GM12878 (cell line): ENCODE measurements around the gene WDR91. TPM values are rescaled to one million over a fixed set of nuclear protein-coding genes. Genes with fewer than 3 reads are reported as not detected.

Source experiments
- ATAC-seq: fragments of 200-7000 bp; cut with Tn5 transposase; 3 replicates; pipeline ENCODE4 v1.9.1; 2020; ENCODE audit warnings: mild to moderate bottlenecking, moderate library complexity
- BruUV-seq: library from RNA; stranded (reverse); fragments of 400-500 nt; replicated peaks from 2 replicates; lab custom pipeline; 2021; lab: Mats Ljungman, UMichigan
- CTCF ChIA-PET: fragments of 300-600 bp; sonication (Branson Sonifier 250); formaldehyde crosslinking; extraction: SDS; loops from one replicate; lab custom pipeline; 2021; ENCODE audit warnings: inconsistent platforms; lab: Yijun Ruan, JAX
- POLR2A ChIA-PET: fragments of 350-600 bp; formaldehyde crosslinking; extraction: SDS; loops from one replicate; lab custom pipeline; 2021; ENCODE audit warnings: inconsistent platforms; lab: Charles Lee
- RAD21 ChIA-PET: fragments of 300-600 bp; sonication (Branson Sonifier 250); formaldehyde crosslinking; loops from one replicate; lab custom pipeline; 2023; ENCODE audit warnings: antibody characterized with exemption; ENCODE audit not compliant: unreplicated experiment; lab: Charles Lee
- SMC1A ChIA-PET: fragments of 300-600 bp; sonication (Branson Sonifier 250); formaldehyde crosslinking; loops from one replicate; lab custom pipeline; 2023; ENCODE audit not compliant: unreplicated experiment, uncharacterized antibody; lab: Charles Lee
- DNase-seq: peaks from one replicate; pipeline ENCODE4 v3.0.0-alpha.2; 2011; ENCODE audit warnings: low read depth, low spot score
- FAIRE-seq: peaks from 3 replicates; lab custom pipeline; 2011; peaks lifted over from hg19 to GRCh38; lab: Jason Lieb, UNC
- H2AFZ ChIP-seq: 2 replicates; pipeline ENCODE4 v1.6.0; 2011; ENCODE audit warnings: low read depth, low read length, control low read depth; ENCODE audit not compliant: control insufficient read depth
- H3K27ac ChIP-seq: 2 replicates; pipeline ENCODE4 v1.5.1; 2011; ENCODE audit warnings: control low read depth; ENCODE audit not compliant: control insufficient read depth, insufficient read depth
- H3K27me3 ChIP-seq, 2 experiments: replicated peaks in 1 of 2; 2 replicates each; pipeline versions ENCODE4 v1.6.0 to v1.6.1; 2011; ENCODE audit warnings: low read length in 1 of 2; ENCODE audit not compliant: control insufficient read depth in 2 of 2, insufficient read depth in 2 of 2
- H3K36me3 ChIP-seq, 2 experiments: 2 replicates each; pipeline ENCODE4 v1.5.1; 2011; ENCODE audit warnings: low read length in 1 of 2; ENCODE audit not compliant: control insufficient read depth in 2 of 2, insufficient read depth in 2 of 2
- H3K4me1 ChIP-seq: 2 replicates; pipeline ENCODE4 v1.6.1; 2011; ENCODE audit warnings: mild to moderate bottlenecking, low read length, moderate library complexity, mixed read lengths; ENCODE audit not compliant: control insufficient read depth, insufficient read depth
- H3K4me2 ChIP-seq: 2 replicates; pipeline ENCODE4 v1.6.0; 2011; ENCODE audit warnings: control low read depth; ENCODE audit not compliant: control insufficient read depth, insufficient read depth
- H3K4me3 ChIP-seq: fragments of 200-600 bp; sonication (generic); 2 replicates; pipeline ENCODE4 v1.5.1; 2016
- H3K79me2 ChIP-seq: 2 replicates; pipeline ENCODE4 v1.6.0; 2011; ENCODE audit warnings: low read length; ENCODE audit not compliant: control insufficient read depth, insufficient read depth
- H3K9ac ChIP-seq: 2 replicates; pipeline ENCODE4 v1.8.0; 2011; ENCODE audit warnings: low read length, control low read depth, mixed read lengths; ENCODE audit not compliant: control insufficient read depth, insufficient read depth
- H3K9me3 ChIP-seq: replicated peaks from 3 replicates; pipeline ENCODE4 v1.5.1; 2011; ENCODE audit warnings: mild to moderate bottlenecking, low read length; ENCODE audit not compliant: control insufficient read depth, insufficient read depth
- H4K20me1 ChIP-seq: 2 replicates; pipeline ENCODE4 v1.6.0; 2011; ENCODE audit not compliant: control insufficient read depth, insufficient read depth
- ATF2 ChIP-seq: IDR thresholded peaks from 2 replicates; pipeline ENCODE4 v1.6.1; 2012; ENCODE audit warnings: low read length, inconsistent platforms
- ATF7 ChIP-seq: fragments of 450-650 bp; IDR thresholded peaks from 2 replicates; pipeline ENCODE4 v1.6.1; 2016; ENCODE audit warnings: low read depth, mild to moderate bottlenecking
- BCL11A ChIP-seq: IDR thresholded peaks from 2 replicates; pipeline ENCODE4 v1.6.1; 2011; ENCODE audit warnings: low read depth, low read length
- DPF2 ChIP-seq: fragments of 450-650 bp; IDR thresholded peaks from 2 replicates; pipeline ENCODE4 v1.6.1; 2017; ENCODE audit warnings: mild to moderate bottlenecking
- GABPA ChIP-seq: IDR thresholded peaks from 2 replicates; pipeline ENCODE4 v1.6.1; 2014; ENCODE audit warnings: antibody characterized with exemption, low read depth, mild to moderate bottlenecking, inconsistent platforms
- IKZF2 ChIP-seq, 2 experiments: fragments of 450-650 bp; IDR thresholded peaks; 2 replicates each; pipeline ENCODE4 v1.6.1; 2017; ENCODE audit warnings: mild to moderate bottlenecking in 2 of 2, moderate library complexity in 2 of 2
- JUNB ChIP-seq: IDR thresholded peaks from 2 replicates; pipeline ENCODE4 v1.6.1; 2016; ENCODE audit warnings: antibody characterized with exemption, mild to moderate bottlenecking
- MEF2A ChIP-seq: IDR thresholded peaks from 2 replicates; pipeline ENCODE4 v1.6.1; 2011; ENCODE audit warnings: low read depth, mild to moderate bottlenecking, low read length, moderate library complexity; ENCODE audit not compliant: insufficient read depth
- MEF2B ChIP-seq: fragments of 450-650 bp; IDR thresholded peaks from 2 replicates; pipeline ENCODE4 v1.6.1; 2018; ENCODE audit warnings: mild to moderate bottlenecking, moderate library complexity; ENCODE audit not compliant: partially characterized antibody, poor library complexity, severe bottlenecking
- MTA2 ChIP-seq: fragments of 450-650 bp; IDR thresholded peaks from 2 replicates; pipeline ENCODE4 v1.6.1; 2016; ENCODE audit warnings: low read depth, mild to moderate bottlenecking, moderate library complexity
- NBN ChIP-seq: fragments of 450-650 bp; IDR thresholded peaks from 2 replicates; pipeline ENCODE4 v1.6.1; 2016
- NFIC ChIP-seq: IDR thresholded peaks from 2 replicates; pipeline ENCODE4 v1.6.1; 2012; ENCODE audit warnings: low read depth, mild to moderate bottlenecking, inconsistent platforms, low read length, moderate library complexity
- NR2C1 ChIP-seq: fragments of 450-650 bp; IDR thresholded peaks from 2 replicates; pipeline ENCODE4 v1.6.1; 2017; ENCODE audit warnings: antibody characterized with exemption, mild to moderate bottlenecking, moderate library complexity
- RELB ChIP-seq: fragments of 450-650 bp; IDR thresholded peaks from 2 replicates; pipeline ENCODE4 v1.6.1; 2017; ENCODE audit warnings: low read depth, mild to moderate bottlenecking, moderate library complexity
- RUNX3 ChIP-seq: IDR thresholded peaks from 2 replicates; pipeline ENCODE4 v1.6.1; 2012; ENCODE audit warnings: low read length, inconsistent platforms
- TCF3 ChIP-seq: IDR thresholded peaks from 2 replicates; pipeline ENCODE4 v1.6.1; 2012; ENCODE audit warnings: low read depth, mild to moderate bottlenecking, low read length, borderline replicate concordance; ENCODE audit not compliant: insufficient read depth
- YBX1 ChIP-seq: fragments of 450-650 bp; IDR thresholded peaks from 2 replicates; pipeline ENCODE4 v1.6.1; 2016; ENCODE audit warnings: antibody characterized with exemption
- WGBS: methylation state at CpG from one replicate; pipeline ENCODE4 v1.1.6; 2016; ENCODE audit warnings: low lambda C conversion rate; ENCODE audit not compliant: insufficient replicate concordance, insufficient coverage; ENCODE audit errors: missing lambda C conversion rate; 5-methylcytosine and 5-hydroxymethylcytosine counted together
- in situ Hi-C: fragments of 300-500 bp; cut with MboI; formaldehyde crosslinking; loops from 9 replicates; pipeline ENCODE4 v1.14.3; 2018; ENCODE audit warnings: mixed read lengths
- intact Hi-C: fragments of 100-400 bp; cut with micrococcal nuclease; formaldehyde crosslinking; loops from one replicate; pipeline ENCODE4 v1.14.2; 2022; ENCODE audit not compliant: unreplicated experiment
- polyA plus RNA-seq, 11 experiments: library from polyadenylated mRNA; depleted of rRNA in 4 of 11; unstranded in 6 of 11; stranded (reverse) in 5 of 11; fragments of >200 nt; fragmentation: Nextera tagmentation in 4 of 11; fragmentation: Illumina TruSeq in 1 of 11; extraction: Ambion mirVana in 4 of 11; extraction: Trizol in 1 of 11; gene quantifications; 1 replicate in 1 of 11; 2 replicates in 10 of 11; pipeline versions ENCODE4 v1.2.1 to v1.2.3, GENCODE V29; 2011 to 2016; ENCODE audit warnings: inconsistent platforms in 2 of 11, missing spikeins in 2 of 11, low read depth in 1 of 11
- total RNA-seq, 4 experiments: library from RNA; depleted of rRNA in 3 of 4; stranded (reverse); fragments of >200 nt in 3 of 4; fragmentation: Illumina TruSeq in 1 of 4; extraction: Trizol in 1 of 4; gene quantifications; 2 replicates each; pipeline versions ENCODE4 v1.2.1 to v1.2.3, GENCODE V29; 2013 to 2021

The WDR91 gene
- total and polyA plus RNA-seq, 10 of the 15 experiments (the other 5 are each of a cell fraction or from before 2014, with no cell fraction given) = 7.6 to 83.3 (median 16.5) TPM

GRCh38 chr7:135224027-135224426 lies 12.7 kb upstream of the WDR91 start:
- FAIRE-seq (no peak), DNase-seq (no peak)
- ChIA-PET SMC1A (interaction anchor here (0.8 to 4.2 kb wide), 11 partner anchors 9 to 228 kb away, joined by 3 to 26 read pairs (median 4); partner anchors contain the start of gene WDR91), CTCF (interaction anchor here (1.0 to 2.7 kb wide), 5 partner anchors 9 to 147 kb away, joined by 3 to 18 read pairs (median 4); partner anchors contain the start of gene WDR91), POLR2A (interaction anchor here (1.0 kb wide), 2 partner anchors 10 to 12 kb away, joined by 3 to 7 read pairs; no protein-coding TSS in a partner anchor)
- Histone ChIP-seq H3K4me2 (no peak overlapping the region), H3K27me3 (no peaks in the 10 kb centered on the region), H2AFZ (no peak overlapping the region), H3K4me1 (peaks cover 6% of the 10 kb centered on the region; the same call in 1 of the 2 replicates), H4K20me1 (no peaks in the 10 kb centered on the region), H3K27ac (no peak overlapping the region)
- intact Hi-C loops = no loop called here
- peak; percentile 56; the same call in 1 of the 2 replicates for TF ChIP-seq ATF2
- peak; percentile 54 to 63; a peak in 2 of 4 replicates for TF ChIP-seq IKZF2 (IDR thresholded peaks at IDR 0.05)
- no peak for TF ChIP-seq YBX1
- no peak for TF ChIP-seq DPF2
- TF ChIP-seq MEF2B = peak; percentile 90
- peak; percentile 90; the same call in 1 of the 2 replicates for TF ChIP-seq MEF2A
- TF ChIP-seq NR2C1 = no peak
- peak; percentile 71; the same call in 1 of the 2 replicates for TF ChIP-seq NBN
- no peak for TF ChIP-seq TCF3
- peak; percentile 70; the same call in 1 of the 2 replicates for TF ChIP-seq RELB
- peak; percentile 54; the same call in 1 of the 2 replicates for TF ChIP-seq RUNX3
- TF ChIP-seq NFIC = peak; percentile 80
- TF ChIP-seq JUNB = peak; percentile 14; the same call in 1 of the 2 replicates
- no peak for TF ChIP-seq BCL11A
- 0 out of 2 replicates have a peak, but pooled peaks have one; percentile 12 for TF ChIP-seq GABPA
- peak; percentile 73; the same call in 1 of the 2 replicates for TF ChIP-seq MTA2
- TF ChIP-seq ATF7 = peak; percentile 66
- TF ChIP-seq, all 136 proteins: peak for 12
- no peaks in the 10 kb centered on the region for H3K79me2 ChIP-seq
- no peak overlapping the region for H3K9ac ChIP-seq
- no peaks in the 10 kb centered on the region; the same call in 1 of the 3 replicates for H3K9me3 ChIP-seq
- WGBS = 0% methylated on average over 1 of the region's 1 CpG
- BruUV-seq = no TSS peak
- H3K4me3 ChIP-seq = no peak overlapping the region; the same call in 1 of the 2 replicates
- in situ Hi-C loops = no loop called here
- RAD21 ChIA-PET = interaction anchor here (0.6 to 2.3 kb wide), 10 partner anchors 11 to 231 kb away, joined by 3 to 7 read pairs (median 5); partner anchors contain the start of gene WDR91
- peak; percentile 55 for ATAC-seq
- H3K36me3 ChIP-seq = no peaks in the 10 kb centered on the region
